Colonic mucosa (tissue), 4 donors: ENCODE measurements around the gene SLC12A4. TPM values are rescaled to one million over a fixed set of nuclear protein-coding genes. Genes with fewer than 3 reads are reported as not detected.

ENCODE experiments used
- DNase-seq: peaks from one replicate; pipeline ENCODE4 v3.0.0-alpha.2; 2020
- H3K27ac ChIP-seq: fragments of 200-600 bp; one replicate; pipeline ENCODE4 v1.8.0; 2021
- H3K27me3 ChIP-seq: fragments of 200-600 bp; one replicate; pipeline ENCODE4 v1.8.0; 2021
- H3K36me3 ChIP-seq: fragments of 200-600 bp; one replicate; pipeline ENCODE4 v1.8.0; 2021
- H3K4me1 ChIP-seq: fragments of 200-600 bp; one replicate; pipeline ENCODE4 v1.8.0; 2021; ENCODE audit warnings: mild to moderate bottlenecking
- H3K4me3 ChIP-seq: fragments of 200-600 bp; one replicate; pipeline ENCODE4 v1.8.0; 2021
- H3K9ac ChIP-seq, 2 donors: one replicate each; pipeline ENCODE4 v1.7.0; 2013; ENCODE audit warnings: control low read depth in 2 of 2, low read depth in 2 of 2, low read length in 2 of 2
- H3K9me3 ChIP-seq: fragments of 200-600 bp; one replicate; pipeline ENCODE4 v1.8.0; 2021
- intact Hi-C: fragments of 100-400 bp; cut with DNase I; formaldehyde crosslinking; loops from one replicate; pipeline ENCODE4 v1.14.1; 2022
- total RNA-seq, 2 donors: library from RNA; stranded (reverse); fragmentation: NEBNext Ultra II Directional in 1 of 2; extraction: Animal tissue kit (Norgen Biotek cat#: 25700) in 1 of 2; gene quantifications; one replicate each; pipeline ENCODE4 v1.2.1, GENCODE V29; 2021
- TF ChIP-seq, protein P1 (sequence below): fragments of 200-600 bp; IDR thresholded peaks from one replicate; pipeline ENCODE4 v1.8.0; 2022; ENCODE audit warnings: antibody characterized with exemption, mild to moderate bottlenecking
- donor health status: healthy.
- donor health status: DM: no; HTN: no; CAD: no.
- donor health status: DM: no; HTN: no; CAD: no.

The SLC12A4 gene
- total RNA-seq, 2 donors from 2014 or later = 8.7 to 17.0 TPM

DNA sequence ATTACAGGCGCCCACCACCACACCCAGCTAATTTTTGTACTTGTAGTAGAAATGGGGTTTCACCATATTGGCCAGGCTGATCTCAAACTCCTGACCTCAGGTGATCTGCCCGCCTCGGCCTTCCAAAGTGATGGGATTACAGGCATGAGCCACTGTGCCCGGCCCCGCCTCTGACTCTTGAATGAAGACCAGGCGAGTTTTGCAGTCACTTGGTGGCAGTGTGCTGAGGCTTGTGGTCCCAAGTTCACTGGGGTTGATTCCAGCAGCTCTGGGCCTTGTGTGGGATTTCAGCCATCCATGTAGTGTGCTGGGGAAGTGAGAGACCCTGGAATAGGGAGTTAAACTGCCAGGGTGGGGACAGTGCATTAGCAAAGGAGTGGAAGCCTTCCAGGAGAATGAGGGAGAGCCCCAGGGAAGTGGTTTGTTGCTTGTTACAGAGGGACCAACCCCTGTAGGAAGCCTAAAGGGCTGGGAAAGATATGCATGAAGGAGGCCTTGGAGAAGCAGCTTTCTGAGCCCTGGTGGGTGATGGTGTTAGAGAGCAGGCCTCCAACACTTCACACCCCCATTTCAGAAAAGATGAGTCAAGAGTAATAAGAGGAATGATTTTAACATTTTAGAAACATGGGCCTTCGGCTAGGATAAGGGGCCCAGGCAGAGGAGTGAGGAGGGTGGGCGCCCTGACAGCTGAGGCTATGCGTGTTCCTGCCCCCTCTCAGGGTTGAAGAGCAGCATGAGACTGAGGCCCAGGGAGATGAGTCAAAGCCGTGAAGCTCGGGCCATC, 60.8 kb downstream of the SLC12A4 start:
- TF ChIP-seq, protein P1, sequence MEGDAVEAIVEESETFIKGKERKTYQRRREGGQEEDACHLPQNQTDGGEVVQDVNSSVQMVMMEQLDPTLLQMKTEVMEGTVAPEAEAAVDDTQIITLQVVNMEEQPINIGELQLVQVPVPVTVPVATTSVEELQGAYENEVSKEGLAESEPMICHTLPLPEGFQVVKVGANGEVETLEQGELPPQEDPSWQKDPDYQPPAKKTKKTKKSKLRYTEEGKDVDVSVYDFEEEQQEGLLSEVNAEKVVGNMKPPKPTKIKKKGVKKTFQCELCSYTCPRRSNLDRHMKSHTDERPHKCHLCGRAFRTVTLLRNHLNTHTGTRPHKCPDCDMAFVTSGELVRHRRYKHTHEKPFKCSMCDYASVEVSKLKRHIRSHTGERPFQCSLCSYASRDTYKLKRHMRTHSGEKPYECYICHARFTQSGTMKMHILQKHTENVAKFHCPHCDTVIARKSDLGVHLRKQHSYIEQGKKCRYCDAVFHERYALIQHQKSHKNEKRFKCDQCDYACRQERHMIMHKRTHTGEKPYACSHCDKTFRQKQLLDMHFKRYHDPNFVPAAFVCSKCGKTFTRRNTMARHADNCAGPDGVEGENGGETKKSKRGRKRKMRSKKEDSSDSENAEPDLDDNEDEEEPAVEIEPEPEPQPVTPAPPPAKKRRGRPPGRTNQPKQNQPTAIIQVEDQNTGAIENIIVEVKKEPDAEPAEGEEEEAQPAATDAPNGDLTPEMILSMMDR = no peak
- Histone ChIP-seq H3K36me3 (peaks cover 5% of the 10 kb centered on the region), H3K9me3 (no peaks in the 10 kb centered on the region), H3K27ac (no peak overlapping the region), H3K4me1 (no peaks in the 10 kb centered on the region), H3K4me3 (no peak overlapping the region), H3K9ac (no peak overlapping the region), H3K27me3 (no peaks in the 10 kb centered on the region)
- no peak for DNase-seq
- intact Hi-C loops = no loop called here

DNA sequence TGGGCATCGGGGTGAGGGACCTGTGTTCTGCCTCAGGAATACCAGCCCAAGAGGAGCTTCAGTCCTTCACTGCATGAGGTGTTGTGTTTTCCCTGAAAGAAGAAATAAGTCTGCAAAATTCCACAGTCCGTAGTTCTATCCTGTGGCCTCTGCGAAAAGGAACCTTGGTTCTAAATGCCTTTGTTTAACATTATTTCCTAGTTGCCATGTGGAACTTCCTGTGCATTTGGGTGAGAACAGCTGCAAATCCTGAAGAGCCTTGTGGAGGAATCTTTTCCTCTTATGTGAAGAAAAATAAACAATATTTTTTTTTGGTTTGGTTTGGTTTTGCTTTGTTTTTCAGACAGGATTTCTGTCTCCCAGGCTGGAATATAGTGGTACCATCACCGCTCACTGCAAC, 65.6 kb downstream of the SLC12A4 start:
- intact Hi-C loops = no loop called here
- H3K4me3 ChIP-seq = no peak overlapping the region
- no peak overlapping the region for H3K27ac ChIP-seq
- DNase-seq = no peak
- H3K36me3 ChIP-seq = no peaks in the 10 kb centered on the region
- TF ChIP-seq, protein P1 = no peak
- no peak overlapping the region for H3K9ac ChIP-seq
- no peaks in the 10 kb centered on the region for H3K27me3 ChIP-seq
- no peaks in the 10 kb centered on the region for H3K4me1 ChIP-seq
- no peaks in the 10 kb centered on the region for H3K9me3 ChIP-seq

DNA sequence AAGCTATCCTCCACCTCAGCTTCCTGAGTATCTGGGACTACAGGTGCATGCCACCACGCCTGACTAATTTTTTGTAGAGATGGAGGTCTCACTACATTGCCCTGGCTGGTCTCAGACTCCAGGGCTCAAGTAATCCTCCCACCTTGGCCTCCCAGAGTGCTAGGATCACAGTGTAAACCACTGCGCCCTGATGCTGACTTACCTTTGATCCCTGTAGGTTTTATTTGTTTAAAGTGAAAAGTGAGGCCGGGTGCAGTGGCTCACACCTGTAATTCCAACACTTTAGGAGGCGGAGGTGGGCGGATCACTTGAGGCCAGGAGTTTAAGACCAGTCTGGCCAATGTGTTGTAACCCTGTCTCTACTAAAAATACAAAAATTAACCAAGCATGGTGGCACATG, 66.7 kb downstream of the SLC12A4 start:
- Histone ChIP-seq H3K4me3 (no peak overlapping the region), H3K27me3 (no peaks in the 10 kb centered on the region), H3K9ac (no peak overlapping the region), H3K27ac (peak overlapping the region; percentile 1), H3K9me3 (no peaks in the 10 kb centered on the region), H3K4me1 (no peaks in the 10 kb centered on the region), H3K36me3 (no peaks in the 10 kb centered on the region)
- TF ChIP-seq, protein P1 = no peak
- intact Hi-C loops = no loop called here
- DNase-seq = peak; percentile 65

DNA sequence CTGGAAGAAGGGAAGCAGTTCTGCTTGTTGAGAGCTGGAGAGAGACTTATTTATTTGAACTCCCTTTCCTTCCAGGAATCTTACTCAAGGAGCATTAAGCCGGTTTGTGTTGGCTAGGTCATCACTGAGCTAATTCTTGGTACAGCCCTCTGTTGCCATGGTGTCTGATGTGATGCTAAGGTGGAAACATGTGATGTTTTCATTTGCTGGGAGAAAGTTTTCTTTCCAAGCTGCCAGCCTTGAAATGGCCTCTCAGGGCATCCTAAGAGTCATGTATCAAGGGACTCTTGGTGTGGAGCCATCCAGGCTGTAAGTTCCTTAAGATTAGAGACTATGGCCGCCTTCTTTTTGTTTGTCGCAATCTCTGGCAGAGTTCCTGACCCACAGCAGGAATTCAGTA, 71.2 kb downstream of the SLC12A4 start:
- no peaks in the 10 kb centered on the region for H3K9me3 ChIP-seq
- H3K4me3 ChIP-seq = no peak overlapping the region
- H3K27me3 ChIP-seq = no peaks in the 10 kb centered on the region
- intact Hi-C loops = no loop called here
- H3K4me1 ChIP-seq = peaks cover 10% of the 10 kb centered on the region
- H3K9ac ChIP-seq = no peak overlapping the region
- H3K36me3 ChIP-seq = no peaks in the 10 kb centered on the region
- H3K27ac ChIP-seq = no peak overlapping the region
- DNase-seq = no peak
- TF ChIP-seq, protein P1 = no peak

DNA sequence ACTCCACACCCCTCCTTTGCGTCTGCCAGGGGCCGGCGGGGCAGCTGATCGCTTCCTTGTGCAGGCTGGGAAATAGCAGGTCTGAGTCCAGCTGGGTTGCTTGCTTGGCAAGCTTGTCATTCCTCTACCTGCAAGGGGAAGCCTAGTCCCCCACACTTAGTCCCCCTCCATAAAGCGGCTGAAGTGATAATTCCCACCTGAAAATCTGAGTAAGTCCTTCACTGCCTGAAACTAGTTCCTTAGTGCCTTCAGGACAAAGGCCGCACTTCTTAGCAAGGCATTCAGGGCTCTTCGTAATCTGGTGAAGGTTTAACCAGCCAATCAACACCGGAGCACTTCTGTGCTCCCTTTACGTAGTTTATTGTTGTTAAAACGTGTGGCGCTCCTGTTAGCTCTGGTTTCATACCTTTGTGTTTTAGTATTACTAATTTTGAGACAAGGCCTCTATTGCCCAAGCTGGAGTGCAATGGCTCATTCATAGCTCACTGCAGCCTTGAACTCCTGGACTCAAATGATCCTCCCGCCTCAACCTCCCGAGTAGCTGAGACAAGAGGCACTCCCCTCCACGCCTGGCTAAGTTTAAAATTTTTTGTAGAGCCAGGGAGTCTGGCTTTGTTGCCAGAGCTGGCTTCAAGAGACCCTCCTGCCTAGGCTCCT, 74.6 kb downstream of the SLC12A4 start:
- peak overlapping the region; percentile 100 for H3K9ac ChIP-seq
- H3K27ac ChIP-seq = peak overlapping the region; percentile 93
- TF ChIP-seq, protein P1 = no peak
- peak; percentile 58 for DNase-seq
- intact Hi-C loops = no loop called here
- peak overlapping the region; percentile 96 for H3K4me3 ChIP-seq
- H3K4me1 ChIP-seq = peaks cover 11% of the 10 kb centered on the region
- no peaks in the 10 kb centered on the region for H3K27me3 ChIP-seq
- no peaks in the 10 kb centered on the region for H3K9me3 ChIP-seq
- H3K36me3 ChIP-seq = no peaks in the 10 kb centered on the region

Other genes with a start within 250 kb of the SLC12A4 start
- gene GFOD2, start 249.3 kb downstream of the SLC12A4 start, total RNA-seq = 10 to 100 TPM; 22.1 to 33.8 TPM
- 10 to 100 TPM; 14.7 to 22.5 TPM for gene RANBP10, start 162.1 kb downstream of the SLC12A4 start, total RNA-seq
- gene TSNAXIP1, start 161.7 kb downstream of the SLC12A4 start, total RNA-seq = under 1 TPM; 0.13 to 0.30 TPM
- gene THAP11, start 126.3 kb downstream of the SLC12A4 start, total RNA-seq = 10 to 100 TPM; 22.0 to 33.2 TPM
- 100 to 1,000 TPM in 1 of 2 donors, 10 to 100 TPM in 1; 58.3 to 108 TPM for gene NUTF2, start 121.7 kb downstream of the SLC12A4 start, total RNA-seq
- gene CENPT, start 120.9 kb downstream of the SLC12A4 start, total RNA-seq = 10 to 100 TPM; 25.6 to 38.9 TPM
- 10 to 100 TPM; 58.6 to 96.5 TPM for gene EDC4, start 95.6 kb downstream of the SLC12A4 start, total RNA-seq
- under 1 TPM; 0.93 to 0.96 TPM for gene NRN1L, start 83.8 kb downstream of the SLC12A4 start, total RNA-seq
- 10 to 100 TPM; 24.5 to 34.7 TPM for gene PSKH1, start 75.4 kb downstream of the SLC12A4 start, total RNA-seq
- gene CTRL, start 36.8 kb downstream of the SLC12A4 start, total RNA-seq = 1 to 10 TPM in 1 of 2 donors, under 1 TPM in 1; 0.64 to 2.2 TPM
- 100 to 1,000 TPM; 120 to 124 TPM for gene PSMB10, start 31.8 kb downstream of the SLC12A4 start, total RNA-seq
- 1 to 10 TPM; 3.4 to 3.6 TPM for gene LCAT, start 24.5 kb downstream of the SLC12A4 start, total RNA-seq
- not detected for gene DPEP3, start 11.9 kb upstream of the SLC12A4 start, total RNA-seq
- under 1 TPM; 0.88 to 0.96 TPM for gene DPEP2, start 30.8 kb upstream of the SLC12A4 start, total RNA-seq
- not detected for gene DPEP2NB, start 47.3 kb upstream of the SLC12A4 start, total RNA-seq
- 10 to 100 TPM in 1 of 2 donors, 1 to 10 TPM in 1; 6.8 to 10.7 TPM for gene DDX28, start 54.6 kb upstream of the SLC12A4 start, total RNA-seq
- gene DUS2, start 54.6 kb upstream of the SLC12A4 start, total RNA-seq = 10 to 100 TPM; 13.1 to 24.6 TPM
- gene NFATC3, start 116.7 kb upstream of the SLC12A4 start, total RNA-seq = 10 to 100 TPM; 22.5 to 29.3 TPM